Measurements from ENCODE around the gene SEPTIN8.

SEPTIN8 gene

GRCh38 chr5:132788508-132788907 lies 11.5 kb upstream of the SEPTIN8 start:
- Histone ChIP-seq H4K20me1 (ENCODE audit: insufficient read depth, low read length) (no peaks in the 10 kb centered on the region), H3K27ac (ENCODE audit: low read length) (no peak overlapping the region), H3K27me3 (ENCODE audit: insufficient read depth, low read length, poor library complexity) (peaks cover 18% of the 10 kb centered on the region), H2AFZ (ENCODE audit: low read depth, low read length) (no peak overlapping the region), H3K9me3 (ENCODE audit: insufficient read depth, low read length, severe bottlenecking) (no peaks in the 10 kb centered on the region), H3K9ac (ENCODE audit: low read depth, low read length) (no peak overlapping the region), H3K4me3 (ENCODE audit: low read depth in 1 of 2, low read length in 2 of 2) (no peak overlapping the region), H3K36me3 (ENCODE audit: insufficient read depth, low read length) (no peaks in the 10 kb centered on the region), H3K4me2 (ENCODE audit: insufficient read depth, low read length) (no peak overlapping the region), H3K79me2 (ENCODE audit: insufficient read depth, low read length) (no peaks in the 10 kb centered on the region), H3K4me1 (ENCODE audit: insufficient read depth, low read length) (no peaks in the 10 kb centered on the region)
- no peak for DNase-seq
- ATAC-seq (ENCODE audit: insufficient read depth, low read depth): no peak
- TF ChIP-seq EZH2 (IDR thresholded peaks at IDR 0.05; ENCODE audit: borderline replicate concordance, low read depth, low read length, severe bottlenecking): no peak
- TF ChIP-seq, protein P1, sequence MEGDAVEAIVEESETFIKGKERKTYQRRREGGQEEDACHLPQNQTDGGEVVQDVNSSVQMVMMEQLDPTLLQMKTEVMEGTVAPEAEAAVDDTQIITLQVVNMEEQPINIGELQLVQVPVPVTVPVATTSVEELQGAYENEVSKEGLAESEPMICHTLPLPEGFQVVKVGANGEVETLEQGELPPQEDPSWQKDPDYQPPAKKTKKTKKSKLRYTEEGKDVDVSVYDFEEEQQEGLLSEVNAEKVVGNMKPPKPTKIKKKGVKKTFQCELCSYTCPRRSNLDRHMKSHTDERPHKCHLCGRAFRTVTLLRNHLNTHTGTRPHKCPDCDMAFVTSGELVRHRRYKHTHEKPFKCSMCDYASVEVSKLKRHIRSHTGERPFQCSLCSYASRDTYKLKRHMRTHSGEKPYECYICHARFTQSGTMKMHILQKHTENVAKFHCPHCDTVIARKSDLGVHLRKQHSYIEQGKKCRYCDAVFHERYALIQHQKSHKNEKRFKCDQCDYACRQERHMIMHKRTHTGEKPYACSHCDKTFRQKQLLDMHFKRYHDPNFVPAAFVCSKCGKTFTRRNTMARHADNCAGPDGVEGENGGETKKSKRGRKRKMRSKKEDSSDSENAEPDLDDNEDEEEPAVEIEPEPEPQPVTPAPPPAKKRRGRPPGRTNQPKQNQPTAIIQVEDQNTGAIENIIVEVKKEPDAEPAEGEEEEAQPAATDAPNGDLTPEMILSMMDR (IDR thresholded peaks at IDR 0.05; ENCODE audit: borderline replicate concordance, extremely low read depth, low read length, poor library complexity, severe bottlenecking): no peak

DNA sequence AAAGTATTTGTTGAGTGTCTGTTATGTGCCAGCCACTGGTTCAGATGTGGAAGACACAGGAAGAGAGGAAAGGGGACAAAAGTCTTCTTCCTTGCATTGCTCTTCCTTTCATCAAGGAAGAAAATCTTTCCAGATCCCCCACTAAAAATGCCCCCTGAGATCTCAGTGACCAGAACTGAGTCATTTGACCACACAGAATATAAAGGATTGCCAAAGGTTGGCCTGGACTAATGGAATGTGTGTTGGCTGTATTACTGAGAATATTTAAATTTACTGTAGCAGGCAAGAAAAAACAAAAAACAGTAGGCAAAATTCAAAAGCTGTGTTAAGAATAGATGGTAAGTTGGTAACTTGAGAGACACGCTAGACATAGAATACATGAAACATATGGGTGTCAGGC lies 10.0 kb upstream of the SEPTIN8 start:
- DNase-seq: no peak
- ATAC-seq (ENCODE audit: insufficient read depth, low read depth): no peak
- H4K20me1 ChIP-seq (ENCODE audit: insufficient read depth, low read length): no peaks in the 10 kb centered on the region
- no peak overlapping the region for H3K4me2 ChIP-seq (ENCODE audit: insufficient read depth, low read length)
- H3K36me3 ChIP-seq (ENCODE audit: insufficient read depth, low read length): no peaks in the 10 kb centered on the region
- H3K4me3 ChIP-seq (ENCODE audit: low read depth in 1 of 2, low read length in 2 of 2): no peak overlapping the region
- H3K4me1 ChIP-seq (ENCODE audit: insufficient read depth, low read length): no peaks in the 10 kb centered on the region
- no peak overlapping the region for H2AFZ ChIP-seq (ENCODE audit: low read depth, low read length)
- no peaks in the 10 kb centered on the region for H3K79me2 ChIP-seq (ENCODE audit: insufficient read depth, low read length)
- H3K27ac ChIP-seq (ENCODE audit: low read length): no peak overlapping the region
- H3K9me3 ChIP-seq (ENCODE audit: insufficient read depth, low read length, severe bottlenecking): no peaks in the 10 kb centered on the region
- peaks cover 17% of the 10 kb centered on the region for H3K27me3 ChIP-seq (ENCODE audit: insufficient read depth, low read length, poor library complexity)
- no peak for TF ChIP-seq EZH2 (IDR thresholded peaks at IDR 0.05; ENCODE audit: borderline replicate concordance, low read depth, low read length, severe bottlenecking)
- TF ChIP-seq, protein P1 (IDR thresholded peaks at IDR 0.05; ENCODE audit: borderline replicate concordance, extremely low read depth, low read length, poor library complexity, severe bottlenecking): no peak
- no peak overlapping the region for H3K9ac ChIP-seq (ENCODE audit: low read depth, low read length)

DNA sequence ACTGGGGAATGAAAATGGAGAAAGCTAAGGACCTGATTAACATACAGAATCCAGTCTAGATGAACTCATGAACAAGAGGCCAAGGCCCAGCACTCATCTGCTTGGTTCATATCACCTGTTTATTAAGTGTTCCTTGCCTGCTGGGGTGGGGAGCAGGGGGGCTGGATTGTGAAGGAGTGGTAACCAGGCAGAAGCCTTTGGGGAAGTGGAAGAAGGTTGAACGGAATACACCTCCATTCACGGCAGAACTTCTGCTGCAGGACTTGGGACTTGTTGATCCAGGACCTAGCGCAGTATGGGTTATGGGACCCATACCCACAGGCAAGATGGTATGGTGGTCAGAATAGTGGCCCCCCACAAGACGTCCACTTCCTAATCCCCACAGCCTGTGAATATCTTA lies 8.8 kb upstream of the SEPTIN8 start:
- H3K4me1 ChIP-seq (ENCODE audit: insufficient read depth, low read length): 0 out of 2 replicates have a peak, but pooled peaks cover under 1% of the 10 kb centered on the region
- no peak for ATAC-seq (ENCODE audit: insufficient read depth, low read depth)
- no peaks in the 10 kb centered on the region for H3K9me3 ChIP-seq (ENCODE audit: insufficient read depth, low read length, severe bottlenecking)

More for the DNA sequence above, 8.8 kb upstream of the SEPTIN8 start:
- Histone ChIP-seq H3K9ac (ENCODE audit: low read depth, low read length) (no peak overlapping the region), H3K79me2 (ENCODE audit: insufficient read depth, low read length) (no peaks in the 10 kb centered on the region), H2AFZ (ENCODE audit: low read depth, low read length) (no peak overlapping the region), H3K27me3 (ENCODE audit: insufficient read depth, low read length, poor library complexity) (peaks cover 22% of the 10 kb centered on the region), H4K20me1 (ENCODE audit: insufficient read depth, low read length) (no peaks in the 10 kb centered on the region), H3K4me3 (ENCODE audit: low read depth in 1 of 2, low read length in 2 of 2) (no peak overlapping the region), H3K27ac (ENCODE audit: low read length) (no peak overlapping the region), H3K4me2 (ENCODE audit: insufficient read depth, low read length) (no peak overlapping the region), H3K36me3 (ENCODE audit: insufficient read depth, low read length) (no peaks in the 10 kb centered on the region)
- DNase-seq: no peak
- TF ChIP-seq EZH2 (IDR thresholded peaks at IDR 0.05; ENCODE audit: borderline replicate concordance, low read depth, low read length, severe bottlenecking): no peak
- TF ChIP-seq, protein P1 (IDR thresholded peaks at IDR 0.05; ENCODE audit: borderline replicate concordance, extremely low read depth, low read length, poor library complexity, severe bottlenecking): no peak
